LoVo (cell line): ENCODE data around the gene CNOT10.
"Not testable (repeated sequence)": the region's sequence is repeated elsewhere in the genome, so short reads cannot be mapped to it uniquely, and the experiment has no call there.

Source experiments
- DNase-seq: peaks from one replicate; pipeline ENCODE4 v3.0.0-alpha.2; 2016; ENCODE audit warnings: low spot score

The CNOT10 gene

GRCh38 chr3:32759342-32759741, 74.4 kb downstream of the CNOT10 start:
- DNase-seq, result no peak

DNA sequence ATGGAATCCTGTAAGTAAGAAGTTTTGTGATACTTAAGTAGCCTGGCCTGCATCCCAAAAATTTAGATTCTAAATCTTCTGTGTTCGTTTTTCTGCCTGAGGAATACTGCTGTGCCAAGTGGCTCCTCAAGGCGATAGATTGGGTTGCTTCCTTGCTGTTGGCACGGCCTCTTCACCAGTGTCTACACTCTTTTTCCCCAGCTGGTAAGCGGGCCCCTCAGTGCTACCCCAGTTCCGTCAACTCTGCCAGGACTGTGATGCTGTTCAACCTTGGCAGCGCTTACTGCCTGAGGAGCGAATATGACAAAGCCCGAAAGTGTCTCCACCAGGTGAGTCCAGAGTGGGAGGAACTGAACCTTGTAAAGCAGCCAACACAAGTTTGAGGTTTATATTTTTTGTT, 79.5 kb downstream of the CNOT10 start:
- no peak for DNase-seq

- DNase-seq, result no peak
Observed at GRCh38 chr3:32778389-32778788, 93.4 kb downstream of the CNOT10 start.

GRCh38 chr3:32780071-32780734, 95.2 kb downstream of the CNOT10 start:
- no peak for DNase-seq

- DNase-seq, result peak; percentile 67
Observed at GRCh38 chr3:32780735-32781210, 95.8 kb downstream of the CNOT10 start.

DNA sequence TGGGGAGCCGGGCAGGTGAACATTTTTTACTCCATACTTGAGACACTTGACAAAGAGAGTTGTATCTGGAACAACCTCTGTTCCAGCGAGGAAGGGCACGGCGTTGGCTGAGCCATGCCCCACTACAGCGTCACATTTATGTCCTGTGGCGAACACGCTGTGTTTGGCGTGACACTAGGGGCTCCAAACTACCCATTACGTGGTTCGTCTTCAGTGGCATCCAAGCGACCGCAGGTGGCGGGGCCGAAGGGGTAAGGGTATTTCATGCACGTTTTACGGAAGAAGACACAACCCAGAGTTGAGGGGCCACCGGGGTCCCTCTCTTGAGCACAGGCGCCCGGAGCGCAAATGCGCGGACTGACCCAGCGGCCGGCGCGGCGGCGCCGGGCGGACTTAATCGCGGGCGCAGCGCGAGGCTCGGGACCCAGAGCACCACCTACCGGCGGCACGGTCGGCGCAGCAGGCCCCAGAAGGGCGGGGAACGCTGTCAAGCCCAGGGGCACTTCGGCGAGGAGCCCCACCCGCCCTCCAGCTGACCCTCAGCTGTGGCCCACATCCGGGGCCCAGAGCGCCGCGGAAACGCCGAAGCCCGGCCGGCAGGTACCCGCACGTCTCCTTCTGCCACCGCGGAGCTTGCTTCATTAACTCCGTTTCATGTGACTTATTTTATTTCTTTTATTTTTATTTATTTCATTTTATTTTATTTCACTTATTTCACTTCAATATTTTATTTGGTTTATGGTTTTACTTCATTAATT, 96.4 kb downstream of the CNOT10 start:
- DNase-seq, result peak; percentile 92

GRCh38 chr3:32781969-32782270, 96.9 kb downstream of the CNOT10 start:
- not testable (repeated sequence) for DNase-seq

GRCh38 chr3:32782407-32782806, 97.4 kb downstream of the CNOT10 start:
- no peak for DNase-seq

GRCh38 chr3:32791833-32792232, 106.8 kb downstream of the CNOT10 start:
- DNase-seq, result peak; percentile 49

- peak; percentile 46 for DNase-seq
Observed at GRCh38 chr3:32794487-32795308, 109.7 kb downstream of the CNOT10 start.

DNA sequence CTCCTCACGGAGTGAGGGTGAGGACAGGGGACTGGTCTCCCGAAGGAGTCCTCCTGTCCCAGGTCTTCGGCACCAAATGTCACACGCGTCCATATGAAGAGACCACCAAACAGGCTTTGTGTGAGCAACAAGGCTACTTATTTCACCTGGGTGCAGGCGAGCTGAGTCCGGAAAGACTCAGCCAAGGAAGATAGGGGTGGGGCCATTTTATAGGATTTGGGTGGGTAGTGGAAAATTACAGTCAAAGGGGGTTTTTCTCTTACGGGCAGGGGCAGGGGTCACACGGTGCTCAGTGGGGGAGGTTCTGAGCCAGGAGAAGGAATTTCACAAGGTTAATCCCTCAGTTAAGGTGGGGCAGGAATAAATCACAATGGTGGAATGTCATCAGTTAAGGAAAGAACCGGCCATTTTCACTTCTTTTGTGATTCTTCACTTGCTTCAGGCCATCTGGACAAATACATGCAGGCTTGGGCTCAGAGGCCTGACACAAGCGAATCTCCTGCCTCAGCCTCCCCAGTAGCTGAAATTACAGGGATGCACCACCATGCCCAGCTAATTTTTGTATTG, 111.5 kb downstream of the CNOT10 start:
- not testable (repeated sequence) for DNase-seq

GRCh38 chr3:32797776-32798175, 112.8 kb downstream of the CNOT10 start:
- DNase-seq, result no peak

DNA sequence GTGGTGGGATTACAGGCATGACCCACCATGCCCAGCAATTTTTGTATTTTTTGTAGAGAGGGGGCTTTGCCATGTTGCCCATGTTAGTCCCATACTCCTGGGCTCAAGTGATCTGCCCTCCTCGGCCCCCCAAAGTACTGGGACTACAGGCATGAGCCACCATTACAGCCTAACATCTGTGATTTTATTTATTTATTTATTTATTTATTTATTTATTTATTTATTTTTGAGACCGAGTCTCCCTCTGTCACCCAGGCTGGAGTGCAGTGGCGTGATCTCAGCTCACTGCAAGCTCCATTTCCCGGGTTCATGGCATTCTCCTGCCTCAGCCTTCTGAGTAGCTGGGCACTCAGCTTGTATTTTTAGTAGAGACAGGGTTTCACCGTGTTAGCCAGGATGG, 116.5 kb downstream of the CNOT10 start:
- DNase-seq, result not testable (repeated sequence)

DNA sequence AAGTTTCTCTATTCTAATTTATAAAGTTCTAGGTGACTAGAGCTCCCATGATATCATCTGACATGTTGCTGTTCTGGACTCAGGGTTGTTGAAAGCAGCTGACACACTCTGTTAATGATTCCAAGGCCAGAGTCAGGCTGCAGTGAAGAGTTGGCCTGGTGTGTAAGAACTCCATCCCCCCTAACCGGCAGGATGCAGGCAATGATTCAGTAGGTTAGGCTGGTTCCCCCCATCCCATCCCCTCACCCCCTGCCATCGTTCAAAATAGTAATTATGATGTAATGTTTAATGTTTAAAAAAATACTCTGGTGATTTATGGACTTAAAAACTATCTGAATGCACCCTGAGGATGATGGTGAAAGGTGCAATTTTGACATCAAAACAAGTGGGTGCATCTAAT, 128.2 kb downstream of the CNOT10 start:
- DNase-seq, result no peak

GRCh38 chr3:32814361-32814760, 129.4 kb downstream of the CNOT10 start:
- no peak for DNase-seq

GRCh38 chr3:32815841-32816438, 131.0 kb downstream of the CNOT10 start:
- no peak for DNase-seq

- no peak for DNase-seq
Observed at GRCh38 chr3:32816439-32817256, 131.7 kb downstream of the CNOT10 start.

- no peak for DNase-seq
Observed at GRCh38 chr3:32817257-32817557, 132.2 kb downstream of the CNOT10 start.

DNA sequence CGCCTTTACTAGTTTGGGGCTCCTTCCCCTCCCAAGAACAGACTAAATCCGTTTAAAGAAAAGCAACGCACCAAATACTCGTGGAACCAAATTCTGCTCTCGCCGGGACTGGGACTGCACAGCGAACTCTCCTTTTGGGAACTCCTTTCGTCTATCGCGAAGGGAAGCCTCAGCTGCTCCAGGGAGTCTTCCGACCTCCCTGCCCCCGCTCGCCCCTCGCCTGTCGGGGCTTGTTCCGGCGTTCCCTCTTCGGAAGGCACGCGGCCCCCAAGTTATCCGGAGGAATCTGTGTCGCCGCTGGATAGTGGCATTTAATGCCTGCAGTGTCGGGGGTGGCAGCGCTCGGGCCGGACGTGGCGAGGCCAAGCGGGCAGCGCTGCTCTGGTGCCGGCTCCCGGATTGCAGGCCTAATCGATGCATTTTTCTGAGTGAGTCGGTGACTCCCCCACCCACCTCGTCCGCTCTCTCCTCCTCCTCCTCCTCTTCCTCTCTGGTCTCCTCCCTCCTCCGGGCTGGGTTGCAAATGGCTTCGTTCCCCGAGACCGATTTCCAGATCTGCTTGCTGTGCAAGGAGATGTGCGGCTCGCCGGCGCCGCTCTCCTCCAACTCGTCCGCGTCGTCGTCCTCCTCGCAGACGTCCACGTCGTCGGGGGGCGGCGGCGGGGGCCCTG, 132.7 kb downstream of the CNOT10 start, which contains the start of gene TRIM71:
TRIM71 (plus strand) TSS at position 440 of the 671 bp plus-strand sequence; CDS start at position 524, 84 bp downstream.
- no peak for DNase-seq

DNA sequence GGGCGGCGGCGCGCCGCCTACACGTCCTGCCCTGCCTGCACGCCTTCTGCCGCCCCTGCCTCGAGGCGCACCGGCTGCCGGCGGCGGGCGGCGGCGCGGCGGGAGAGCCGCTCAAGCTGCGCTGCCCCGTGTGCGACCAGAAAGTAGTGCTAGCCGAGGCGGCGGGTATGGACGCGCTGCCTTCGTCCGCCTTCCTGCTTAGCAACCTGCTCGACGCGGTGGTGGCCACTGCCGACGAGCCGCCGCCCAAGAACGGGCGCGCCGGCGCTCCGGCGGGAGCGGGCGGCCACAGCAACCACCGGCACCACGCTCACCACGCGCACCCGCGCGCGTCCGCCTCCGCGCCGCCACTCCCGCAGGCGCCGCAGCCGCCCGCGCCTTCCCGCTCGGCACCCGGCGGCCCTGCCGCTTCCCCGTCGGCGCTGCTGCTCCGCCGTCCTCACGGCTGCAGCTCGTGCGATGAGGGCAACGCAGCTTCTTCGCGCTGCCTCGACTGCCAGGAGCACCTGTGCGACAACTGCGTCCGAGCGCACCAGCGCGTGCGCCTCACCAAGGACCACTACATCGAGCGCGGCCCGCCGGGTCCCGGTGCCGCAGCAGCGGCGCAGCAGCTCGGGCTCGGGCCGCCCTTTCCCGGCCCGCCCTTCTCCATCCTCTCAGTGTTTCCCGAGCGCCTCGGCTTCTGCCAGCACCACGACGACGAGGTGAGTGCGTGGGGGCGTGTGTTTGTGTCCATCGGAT, 133.4 kb downstream of the CNOT10 start:
- DNase-seq, result no peak
